Measurements from ENCODE around the gene ZFHX3. TPM values are rescaled to one million over a fixed set of nuclear protein-coding genes. Genes with fewer than 3 reads are reported as not detected.

Gene ZFHX3
- total and polyA plus RNA-seq, 2 of the 8 experiments (the other 6 are each of a cell fraction or from before 2014, with no cell fraction given) = 0.08 to 0.99 TPM

DNA sequence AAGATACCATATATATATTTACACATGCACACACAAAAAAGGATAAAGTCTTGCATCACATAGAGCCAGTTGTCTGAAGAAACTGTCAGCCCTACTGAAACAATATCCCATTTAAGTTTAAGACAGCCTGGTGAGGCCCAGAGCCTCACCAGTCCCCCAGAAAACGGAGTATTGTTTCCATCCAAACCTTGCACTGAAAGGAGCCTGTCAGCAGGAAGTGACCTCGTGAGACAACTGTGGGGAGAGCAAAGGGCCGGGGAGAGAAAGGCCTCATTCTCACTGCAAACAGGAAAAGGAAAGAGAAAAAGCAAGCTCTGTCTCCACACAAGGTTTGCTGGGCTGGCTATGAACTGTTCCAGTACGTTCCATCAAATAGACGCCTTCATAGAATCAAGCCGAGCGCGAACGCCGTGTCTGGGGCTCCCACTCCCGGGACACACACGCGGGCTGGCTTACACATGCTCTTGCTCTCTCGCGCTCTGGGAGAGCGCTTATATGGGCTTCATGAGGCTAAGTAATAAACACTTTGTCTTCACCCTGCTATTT lies 44.4 kb upstream of the ZFHX3 start:
- WGBS, 2 experiments (ENCODE audit: extremely low coverage in 1 of 2, insufficient coverage in 1 of 2, insufficient read length in 1 of 2, insufficient replicate concordance in 2 of 2, low coverage in 1 of 2, low lambda C conversion rate in 2 of 2, missing lambda C conversion rate in 1 of 2) = 87% methylated on average over 16 of the region's 16 CpGs; no CpG with 5 or more reads in 1 of the 2 experiments

More for the DNA sequence above, 44.4 kb upstream of the ZFHX3 start:
- no peak overlapping the region for H4K5ac ChIP-seq (ENCODE audit: insufficient read length, low read depth, low read length)
- peaks cover 0 to 3% (median 0%) of the 10 kb centered on the region in 4 experiments; a peak in 1 of 7 replicates for H3K27me3 ChIP-seq (replicated peaks in 1 of 4; ENCODE audit: control insufficient read depth in 3 of 4, extremely low read depth in 1 of 4, insufficient read depth in 3 of 4, low read length in 3 of 4)
- no peak overlapping the region for H2BK15ac ChIP-seq (ENCODE audit: low read length)
- H3K36me3 ChIP-seq (ENCODE audit: control insufficient read depth in 2 of 4, insufficient read depth in 4 of 4, low read length in 3 of 4) = no peaks in the 10 kb centered on the region
- no peaks in the 10 kb centered on the region for H3K23me2 ChIP-seq (ENCODE audit: low read depth, low read length)
- no peak overlapping the region for H3K23ac ChIP-seq (ENCODE audit: insufficient read length)
- ChIA-PET POLR2A (ENCODE audit: partially characterized antibody) (interaction anchor here (1.2 kb wide), 1 partner anchor 9 kb away, joined by 4 read pairs; no protein-coding TSS in a partner anchor), CTCF (ENCODE audit: partially characterized antibody) (interaction anchor here (0.7 to 1.2 kb wide), 2 partner anchors 10 to 12 kb away, joined by 4 to 5 read pairs; no protein-coding TSS in a partner anchor)
- H2BK120ac ChIP-seq (replicated peaks; ENCODE audit: low read depth, low read length) = no peak overlapping the region
- H3K4me1 ChIP-seq (replicated peaks in 1 of 4; ENCODE audit: control insufficient read depth in 3 of 4, insufficient read depth in 4 of 4, low read length in 3 of 4) = no peaks in the 10 kb centered on the region
- FAIRE-seq (no peak), DNase-seq (ENCODE audit: low read depth in 1 of 2, low spot score in 2 of 2) (no peak)
- H3K4me2 ChIP-seq (ENCODE audit: insufficient read depth in 1 of 2, low read depth in 2 of 2, low read length in 2 of 2) = no peak overlapping the region
- H3K14ac ChIP-seq (ENCODE audit: insufficient read length) = no peak overlapping the region
- H2BK20ac ChIP-seq (ENCODE audit: low read length) = no peak overlapping the region
- H3K79me1 ChIP-seq (ENCODE audit: low read depth, low read length) = no peaks in the 10 kb centered on the region
- no peak overlapping the region for H2BK5ac ChIP-seq (ENCODE audit: low read depth, low read length)
- no peak overlapping the region for H4K8ac ChIP-seq (ENCODE audit: extremely low read depth, insufficient read depth, low read length)
- no peak overlapping the region for H3K27ac ChIP-seq (ENCODE audit: low read depth, low read length)
- no peak overlapping the region for H2AK5ac ChIP-seq (ENCODE audit: low read depth, low read length)
- no peak overlapping the region for H2BK12ac ChIP-seq (ENCODE audit: low read depth, low read length)
- no peak overlapping the region for H3K4me3 ChIP-seq (ENCODE audit: extremely low read depth in 1 of 4, insufficient read depth in 2 of 4, low read depth in 3 of 4, low read length in 4 of 4)
- H3K56ac ChIP-seq (replicated peaks; ENCODE audit: insufficient read length, low read depth, low read length) = no peak overlapping the region
- H4K91ac ChIP-seq (replicated peaks; ENCODE audit: insufficient read length, low read length) = no peak overlapping the region
- 0 out of 2 replicates have a peak overlapping the region, but pooled peaks have one; percentile 37 for H2AFZ ChIP-seq (ENCODE audit: low read length)
- H3K79me2 ChIP-seq (ENCODE audit: control insufficient read depth in 1 of 2, insufficient read depth in 2 of 2, low read length in 2 of 2) = no peaks in the 10 kb centered on the region
- no peak overlapping the region for H3K9ac ChIP-seq (replicated peaks in 1 of 4; ENCODE audit: extremely low read depth in 1 of 4, low read depth in 3 of 4, low read length in 3 of 4)
- no peak for TF ChIP-seq E2F6 (IDR thresholded peaks at IDR 0.05)
- no peak for TF ChIP-seq ZNF274 (IDR thresholded peaks at IDR 0.05; ENCODE audit: borderline replicate concordance, extremely low read depth, low read length)
- TF ChIP-seq, protein P1, sequence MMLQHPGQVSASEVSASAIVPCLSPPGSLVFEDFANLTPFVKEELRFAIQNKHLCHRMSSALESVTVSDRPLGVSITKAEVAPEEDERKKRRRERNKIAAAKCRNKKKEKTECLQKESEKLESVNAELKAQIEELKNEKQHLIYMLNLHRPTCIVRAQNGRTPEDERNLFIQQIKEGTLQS (IDR thresholded peaks at IDR 0.05; ENCODE audit: insufficient read depth, low read depth, low read length) = no peak
- H3K9me3 ChIP-seq (ENCODE audit: insufficient read depth in 2 of 2, low read depth in 1 of 2, low read length in 1 of 2) = no peaks in the 10 kb centered on the region
- no peak overlapping the region for H3K4ac ChIP-seq (replicated peaks; ENCODE audit: insufficient read length, low read depth, low read length)
- no peaks in the 10 kb centered on the region for H4K20me1 ChIP-seq (replicated peaks in 1 of 2; ENCODE audit: control insufficient read depth in 1 of 2, insufficient read depth in 2 of 2, low read length in 2 of 2)
- no peak overlapping the region; the same call in 1 of the 2 replicates for H3K18ac ChIP-seq (ENCODE audit: extremely low read depth, low read length)
